KG1 (cell line): ENCODE results near the gene TSPY1.
"Not testable (repeated sequence)": the region's sequence is repeated elsewhere in the genome, so short reads cannot be mapped to it uniquely, and the experiment has no call there.

Experiments
- DNase-seq: peaks from one replicate; lab custom pipeline; 2025; lab: John Stamatoyannopoulos, UW

Gene TSPY1

GRCh38 chrY:9466655-9467054, at the start of gene TSPY1:
Gene TSPY1, plus strand, starts transcription at chrY:9466955. Its CDS starts 46 bp downstream, at chrY:9467001.
- not testable (repeated sequence) for DNase-seq

- not testable (repeated sequence) for DNase-seq
These were observed 20.2 kb downstream of the TSPY1 start, which contains the start of gene TSPY9 for GRCh38 chrY:9486967-9487366. Gene TSPY9, plus strand, starts transcription at chrY:9487267. Its CDS starts 46 bp downstream, at chrY:9487313.

GRCh38 chrY:9504396-9504795, 37.6 kb downstream of the TSPY1 start:
- DNase-seq: not testable (repeated sequence)

- DNase-seq: not testable (repeated sequence)
These were observed 49.5 kb downstream of the TSPY1 start for GRCh38 chrY:9516287-9516686.
